HL-60/S4 (cell line): ENCODE data around the gene HP1BP3.

Source experiments
- in situ Hi-C: fragments of 300-500 bp; cut with MboI; formaldehyde crosslinking; loops from 2 replicates; pipeline ENCODE4 v1.14.3; 2022; ENCODE audit warnings: low sequenced_read_pairs

The HP1BP3 gene

DNA sequence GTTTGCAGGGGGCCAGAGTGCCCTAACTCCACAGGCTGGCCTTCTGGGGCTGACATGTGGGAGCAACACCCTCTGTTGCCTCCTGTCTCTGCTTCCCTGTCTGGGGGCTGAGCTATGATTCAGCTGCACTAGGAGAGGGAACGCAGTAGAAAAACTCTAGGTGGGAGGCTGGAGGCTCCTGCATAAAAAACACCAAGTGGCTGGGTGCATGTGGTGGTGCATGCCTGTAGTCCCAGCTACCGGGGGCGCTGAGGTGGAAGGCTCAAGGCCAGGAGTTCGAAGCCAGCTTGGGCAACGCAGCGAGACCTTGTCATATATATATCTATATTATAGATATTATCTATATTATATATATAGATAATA lies 74.9 kb downstream of the HP1BP3 start:
- in situ Hi-C loops: no loop called here

DNA sequence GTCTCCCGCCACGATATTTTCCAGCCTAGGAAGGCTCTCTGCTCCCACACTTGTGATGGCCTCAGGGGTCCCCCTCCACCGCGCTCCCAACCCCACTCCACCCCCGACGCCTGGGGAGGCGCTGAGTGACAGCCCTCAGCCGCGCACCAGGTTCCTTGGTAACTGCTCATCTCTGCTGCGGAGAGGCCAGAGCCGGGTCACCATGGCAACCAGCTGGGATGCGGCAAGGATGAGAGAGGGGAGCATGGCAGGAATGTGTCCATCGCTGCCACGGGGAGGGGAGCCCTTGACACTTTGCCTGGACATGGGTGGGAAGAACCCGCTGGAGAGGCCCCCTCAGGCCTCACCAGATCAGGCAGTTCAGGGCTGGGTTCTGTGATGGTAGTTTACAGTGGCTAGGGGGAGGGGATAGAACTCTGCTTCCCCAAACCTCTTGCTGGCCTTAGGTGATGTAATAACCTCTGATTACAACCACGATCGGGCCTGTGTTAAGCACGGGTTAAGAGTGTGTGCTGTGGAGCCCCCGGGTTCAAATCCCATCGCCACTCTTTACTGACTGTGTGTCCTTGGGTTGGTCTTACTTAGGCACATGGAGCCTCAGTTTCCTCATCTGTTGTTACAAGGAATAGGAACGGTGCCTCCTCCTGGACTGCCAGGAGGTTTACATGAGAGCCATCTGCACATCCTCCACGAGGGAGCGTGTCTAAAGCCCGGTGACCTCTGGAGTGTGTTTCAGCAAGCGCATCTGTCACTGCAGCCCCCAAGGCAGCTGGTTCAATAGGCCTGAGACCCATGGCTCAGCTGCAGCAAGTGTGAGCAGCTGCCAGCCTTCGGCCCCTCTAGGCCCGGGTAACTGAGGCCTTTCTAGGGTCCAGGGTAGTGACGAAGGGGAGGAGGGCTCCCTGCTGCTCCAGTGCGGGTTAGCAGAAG lies 75.6 kb downstream of the HP1BP3 start:
- in situ Hi-C loops: no loop called here

DNA sequence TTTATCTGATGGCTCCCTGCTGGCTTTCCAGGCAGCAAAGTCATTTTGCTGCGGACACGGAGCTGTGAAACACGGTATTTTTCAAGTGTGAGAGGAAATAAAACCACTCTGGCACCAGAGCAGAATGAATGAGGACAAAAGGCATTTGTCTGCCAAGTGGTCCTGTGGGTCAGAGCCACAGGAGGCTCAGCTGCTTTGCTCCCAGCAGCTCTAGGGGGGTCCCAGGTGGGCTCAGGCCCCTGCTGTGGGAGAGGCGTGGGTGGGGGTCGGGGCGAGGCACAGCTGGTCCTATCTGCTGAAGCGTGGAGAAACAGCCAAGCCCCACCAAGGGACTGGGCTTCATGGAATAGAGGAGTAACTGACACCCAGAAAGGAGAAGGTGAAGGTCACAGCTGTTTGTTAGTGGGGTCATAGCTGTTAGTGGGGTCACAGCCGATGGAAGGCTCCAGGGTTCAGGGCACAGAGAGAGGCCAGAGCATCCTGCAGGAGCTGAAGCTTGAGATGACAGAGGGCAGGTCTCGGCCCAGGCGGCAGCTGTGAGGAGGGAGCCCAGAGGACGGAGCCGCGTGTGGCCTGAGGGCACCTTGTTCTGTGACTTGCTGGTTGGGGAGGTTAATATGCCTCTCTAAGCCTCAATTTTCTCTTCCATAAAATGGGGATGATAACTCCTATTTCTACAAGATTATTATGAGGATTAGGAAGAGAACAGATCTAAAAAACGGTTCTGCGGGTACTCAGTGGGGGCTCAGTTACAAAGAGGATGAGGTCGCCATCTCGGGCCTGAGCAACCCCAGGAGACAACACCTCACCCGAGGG lies 76.4 kb downstream of the HP1BP3 start:
- in situ Hi-C loops: no loop called here

DNA sequence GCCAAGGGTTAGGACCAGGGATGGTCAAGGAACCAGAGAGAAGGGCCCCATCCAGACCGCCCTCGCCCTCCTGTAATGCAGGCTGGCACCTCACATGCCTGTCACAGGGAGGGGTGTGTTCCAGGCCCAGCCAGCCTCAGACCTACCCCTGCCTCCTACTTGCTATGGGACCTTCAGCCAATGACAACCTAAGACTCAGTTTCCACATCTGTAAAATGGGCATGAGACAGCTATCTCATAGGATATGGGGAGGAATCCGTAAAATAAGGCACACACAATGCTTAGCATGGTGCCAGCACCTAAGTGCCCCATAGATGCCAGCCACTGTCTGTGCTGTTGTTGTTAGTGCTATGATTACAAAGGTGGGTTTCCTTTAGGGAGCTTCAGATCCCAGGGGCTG lies 77.2 kb downstream of the HP1BP3 start:
- in situ Hi-C loops: no loop called here

DNA sequence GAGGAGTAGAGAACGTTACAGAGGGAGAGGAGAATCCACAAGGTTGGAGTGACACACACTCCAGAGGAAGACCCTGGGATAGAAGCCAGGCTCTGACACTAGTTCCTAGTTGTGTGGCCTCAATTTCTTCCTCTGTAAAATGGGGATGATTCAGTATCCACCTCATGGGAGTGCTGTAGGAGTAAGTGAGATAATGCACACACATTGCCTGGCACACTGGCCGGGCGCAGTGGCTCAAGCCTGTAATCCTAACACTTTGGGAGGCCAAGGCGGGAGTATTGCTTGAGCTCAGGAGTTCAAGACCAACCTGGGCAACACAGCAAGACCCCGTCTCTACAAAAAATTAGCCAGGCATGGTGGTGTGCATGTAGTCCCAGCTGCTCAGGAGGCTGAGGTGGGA lies 78.2 kb downstream of the HP1BP3 start:
- in situ Hi-C loops: no loop called here

DNA sequence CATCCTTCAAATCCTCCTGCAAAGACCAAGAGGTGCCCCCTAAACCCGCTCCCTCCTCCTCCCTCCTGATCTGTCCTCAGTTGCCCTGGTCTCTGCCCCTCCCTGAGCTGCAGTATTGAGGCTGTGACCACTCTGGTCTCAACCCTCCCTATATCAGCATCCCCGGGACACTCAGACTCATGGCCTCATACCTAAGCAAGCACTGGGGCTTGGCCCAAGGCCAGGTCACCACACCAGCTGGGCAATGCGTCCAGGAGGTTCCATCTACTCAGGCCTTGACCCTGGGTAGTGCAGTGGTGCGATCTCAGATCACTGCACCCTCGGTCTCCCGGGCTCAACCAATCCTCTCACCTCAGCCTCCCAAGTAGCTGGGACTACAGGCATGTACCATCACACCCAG lies 79.0 kb downstream of the HP1BP3 start:
- in situ Hi-C loops: no loop called here

DNA sequence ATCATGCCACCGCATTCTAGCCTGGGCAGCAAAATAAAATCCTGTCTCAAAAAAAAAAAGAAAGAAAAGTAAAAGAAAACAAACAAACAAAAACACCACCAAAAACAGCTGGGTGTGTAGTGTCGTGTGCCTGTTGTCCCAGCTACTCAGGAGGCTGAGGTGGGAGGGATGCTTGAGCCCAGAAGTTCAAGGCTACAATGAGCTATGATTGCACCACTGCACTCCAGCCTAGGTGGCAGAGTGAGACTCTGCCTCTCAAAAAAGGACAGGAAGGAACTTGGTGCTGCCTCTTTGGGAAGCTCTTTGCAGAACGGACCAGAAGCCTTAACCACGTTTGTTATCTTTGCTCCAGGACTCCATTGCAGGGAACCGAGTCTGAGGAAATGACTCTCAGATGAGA lies 80.3 kb downstream of the HP1BP3 start:
- in situ Hi-C loops: no loop called here

DNA sequence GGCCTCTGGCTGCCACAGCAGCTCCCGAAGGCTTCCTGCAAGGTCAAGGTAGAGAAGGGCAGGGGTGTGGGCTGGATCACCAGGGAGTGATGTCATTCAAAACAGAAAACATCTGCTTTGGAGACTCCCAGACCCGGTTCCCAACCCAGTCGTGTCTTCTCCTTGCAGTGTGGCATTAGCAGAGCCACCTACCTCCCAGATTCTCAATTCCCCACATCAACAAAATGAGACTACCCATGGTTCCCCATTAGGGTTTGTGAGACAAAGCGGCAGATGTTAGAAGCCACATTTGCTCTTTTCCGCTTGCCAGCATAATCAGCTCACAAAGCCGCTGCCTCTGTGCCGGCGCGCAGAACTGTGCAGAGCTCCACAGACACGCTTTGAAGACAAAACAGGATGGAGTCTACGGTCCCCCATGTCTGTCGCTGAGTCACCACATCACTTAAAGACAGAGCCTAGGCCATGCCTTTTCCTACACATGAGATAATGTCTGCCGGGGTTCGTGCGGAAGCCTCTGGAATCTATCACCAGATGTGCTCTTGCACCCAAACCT lies 81.8 kb downstream of the HP1BP3 start:
- in situ Hi-C loops: no loop called here

DNA sequence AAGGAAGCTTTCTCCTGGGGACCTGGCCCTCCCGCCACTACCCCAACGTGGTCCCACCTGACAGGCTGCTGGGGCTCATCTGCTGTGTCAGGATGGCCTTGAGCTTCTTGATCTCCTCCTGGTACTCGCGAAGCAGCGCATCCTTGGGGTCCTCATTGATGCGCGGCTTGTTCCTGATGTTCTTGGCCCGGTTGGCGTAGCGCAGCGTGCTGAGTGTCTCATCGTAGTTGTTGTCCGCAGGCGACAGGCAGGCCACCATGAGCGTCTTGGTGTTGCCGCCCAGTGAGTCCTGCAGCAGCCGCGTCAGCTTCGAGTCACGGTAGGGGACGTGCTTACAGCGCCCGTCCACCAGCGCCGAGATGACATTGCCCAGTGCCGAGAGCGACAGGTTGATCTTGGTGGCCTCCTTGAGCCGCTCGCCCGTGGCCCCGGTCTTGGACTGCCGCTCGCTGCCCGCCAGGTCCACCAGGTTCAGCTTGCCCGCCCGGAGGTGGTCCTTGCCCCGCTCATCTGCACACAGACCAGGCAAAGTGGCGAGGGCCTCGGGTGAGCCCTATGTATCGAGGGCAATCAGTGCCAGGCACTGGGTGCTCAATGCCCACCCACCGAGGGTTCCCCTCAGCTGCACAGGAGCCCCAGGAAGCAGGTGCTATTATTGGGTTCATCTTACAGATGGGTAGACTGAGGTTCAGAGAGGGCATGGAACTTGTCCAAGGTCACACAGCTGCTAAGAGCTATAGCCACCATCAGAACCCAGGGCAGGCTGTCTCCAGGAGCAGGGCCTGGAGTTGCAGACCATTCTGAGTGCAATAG lies 82.5 kb downstream of the HP1BP3 start:
- in situ Hi-C loops: no loop called here

DNA sequence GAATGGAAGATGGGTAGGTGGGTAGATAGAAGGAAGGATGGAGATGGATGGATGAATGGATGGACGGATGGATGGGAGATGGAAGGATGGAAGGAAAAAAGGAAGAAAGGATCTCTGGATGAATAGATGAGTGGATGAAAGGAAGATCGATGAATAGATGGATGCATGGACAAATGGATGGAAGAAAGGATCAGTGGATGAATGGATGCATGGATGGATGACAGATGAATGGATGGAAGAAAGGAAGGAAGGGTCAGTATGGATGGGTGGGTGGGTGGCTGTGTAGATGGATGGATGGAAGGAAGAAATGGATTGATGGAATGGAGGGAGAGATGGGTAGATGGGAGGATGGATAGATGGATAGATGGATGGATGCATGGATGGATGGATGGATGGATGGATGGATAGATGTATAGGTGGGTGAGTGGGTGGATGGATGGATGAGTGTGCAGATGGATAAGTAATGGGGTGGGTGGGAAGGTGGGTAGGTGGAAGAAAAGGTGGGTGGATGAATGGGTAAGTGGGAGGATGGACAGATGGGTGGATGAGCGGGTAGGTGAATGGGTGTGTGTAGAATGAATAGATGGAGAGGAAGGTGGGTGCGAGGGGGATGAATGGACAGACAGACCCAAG lies 83.9 kb downstream of the HP1BP3 start:
- in situ Hi-C loops: no loop called here

DNA sequence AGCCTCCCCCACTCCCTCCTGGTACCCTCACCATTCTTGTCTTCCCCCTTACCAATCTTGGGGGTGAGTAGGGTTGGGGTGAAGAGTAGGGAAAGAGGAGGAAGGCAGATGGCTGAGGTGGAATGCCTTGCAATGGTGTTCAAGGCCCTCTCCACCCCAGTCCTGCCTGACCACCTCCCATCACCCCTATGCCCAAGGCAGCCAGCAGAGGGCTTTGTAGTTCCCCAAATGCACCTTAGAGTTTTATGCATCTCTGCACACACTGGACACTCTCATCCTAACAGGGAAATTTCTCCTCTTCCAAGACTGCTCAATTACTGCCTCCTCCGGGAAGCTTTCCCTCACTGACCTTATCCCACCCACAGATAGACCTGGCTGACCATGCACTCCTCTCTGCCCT lies 84.7 kb downstream of the HP1BP3 start:
- in situ Hi-C loops: no loop called here

DNA sequence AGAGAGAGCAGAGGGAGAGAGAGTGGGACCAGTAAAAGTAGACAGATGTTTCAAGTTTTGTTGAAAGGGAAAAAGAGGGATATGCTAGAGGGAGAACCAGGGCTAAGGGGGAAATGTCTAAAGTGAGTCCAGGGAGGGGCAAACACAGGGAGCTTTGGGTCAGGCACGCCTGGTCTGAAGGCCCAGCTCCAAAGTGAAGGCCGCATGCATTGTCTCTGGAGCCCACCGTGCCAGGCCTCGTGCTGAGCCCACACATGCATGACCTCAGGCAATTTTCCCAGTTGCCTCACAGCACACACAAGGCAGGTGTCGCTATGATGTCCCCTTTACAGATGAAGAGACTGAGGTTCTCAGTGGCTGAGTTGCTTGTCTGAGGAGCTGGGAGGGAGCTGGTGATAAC lies 85.3 kb downstream of the HP1BP3 start:
- in situ Hi-C loops: no loop called here

DNA sequence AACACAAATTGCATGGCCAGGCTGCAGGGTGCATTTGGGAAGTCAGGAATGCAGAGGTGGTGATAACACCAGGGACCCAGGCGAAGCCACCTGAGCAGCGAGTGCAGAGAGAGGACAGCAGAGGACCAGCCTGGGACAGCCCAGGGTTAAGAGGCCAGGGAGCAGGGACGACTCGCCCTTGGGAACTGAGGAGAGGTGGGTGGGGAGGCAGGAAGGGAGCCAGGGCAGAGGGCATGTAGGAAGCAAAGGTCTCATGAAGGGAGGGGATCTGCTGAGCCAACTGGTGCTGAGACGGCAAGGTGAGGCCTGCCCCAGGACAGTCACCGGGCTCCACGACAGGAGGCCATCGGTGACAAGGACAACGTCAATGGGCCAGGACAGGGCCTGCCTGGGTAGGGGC lies 85.7 kb downstream of the HP1BP3 start:
- in situ Hi-C loops: no loop called here

DNA sequence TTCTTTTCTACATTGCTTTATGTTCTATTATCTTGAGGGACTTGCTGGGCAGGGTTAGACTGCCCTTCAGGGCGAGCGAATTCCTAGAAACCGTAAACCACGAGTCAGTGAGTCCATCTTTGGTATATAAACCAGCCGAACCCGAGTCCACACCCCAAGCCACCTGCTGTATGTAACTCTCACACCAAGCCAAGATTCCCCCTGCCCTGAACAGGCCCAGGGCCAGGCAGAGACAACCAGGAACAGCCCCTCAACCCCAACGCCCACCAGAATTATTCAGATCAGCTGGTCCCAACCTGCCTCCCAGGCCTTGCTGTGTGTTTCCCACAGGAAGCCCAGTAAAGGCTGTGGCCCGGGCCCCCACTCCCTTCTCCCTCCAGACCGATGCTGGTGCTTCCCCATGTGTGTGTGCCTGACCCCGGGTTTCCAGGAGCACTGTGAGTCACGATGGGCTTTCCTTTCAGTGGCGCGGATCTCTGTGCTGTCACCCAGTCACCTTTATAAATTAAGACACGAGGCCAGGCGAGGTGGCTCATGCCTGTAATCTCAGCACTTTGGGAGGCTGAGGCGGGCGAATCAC lies 86.4 kb downstream of the HP1BP3 start:
- in situ Hi-C loops: no loop called here

DNA sequence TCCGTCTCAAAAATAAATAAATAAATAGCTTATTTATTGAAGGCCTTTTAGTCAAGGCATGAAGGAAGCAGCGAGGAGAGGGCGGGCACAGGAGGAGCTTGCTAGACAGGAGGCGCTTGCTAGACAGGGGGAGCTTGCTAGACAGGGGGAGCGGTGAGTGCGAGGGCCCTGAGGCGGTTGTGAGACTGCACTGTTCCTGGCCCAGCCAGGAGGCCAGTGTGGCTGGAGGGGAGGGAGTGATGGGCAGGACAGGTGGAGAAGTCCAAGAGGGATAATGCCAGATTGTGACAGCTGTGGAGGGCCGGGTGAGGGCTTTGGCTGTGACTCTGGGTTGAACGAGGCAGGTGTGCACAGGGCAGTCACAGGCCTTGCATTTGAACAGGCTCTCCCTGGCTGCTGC lies 87.5 kb downstream of the HP1BP3 start:
- in situ Hi-C loops: loop anchor here (10.0 kb wide), 1 partner anchor 505 kb away; no protein-coding TSS in a partner anchor

DNA sequence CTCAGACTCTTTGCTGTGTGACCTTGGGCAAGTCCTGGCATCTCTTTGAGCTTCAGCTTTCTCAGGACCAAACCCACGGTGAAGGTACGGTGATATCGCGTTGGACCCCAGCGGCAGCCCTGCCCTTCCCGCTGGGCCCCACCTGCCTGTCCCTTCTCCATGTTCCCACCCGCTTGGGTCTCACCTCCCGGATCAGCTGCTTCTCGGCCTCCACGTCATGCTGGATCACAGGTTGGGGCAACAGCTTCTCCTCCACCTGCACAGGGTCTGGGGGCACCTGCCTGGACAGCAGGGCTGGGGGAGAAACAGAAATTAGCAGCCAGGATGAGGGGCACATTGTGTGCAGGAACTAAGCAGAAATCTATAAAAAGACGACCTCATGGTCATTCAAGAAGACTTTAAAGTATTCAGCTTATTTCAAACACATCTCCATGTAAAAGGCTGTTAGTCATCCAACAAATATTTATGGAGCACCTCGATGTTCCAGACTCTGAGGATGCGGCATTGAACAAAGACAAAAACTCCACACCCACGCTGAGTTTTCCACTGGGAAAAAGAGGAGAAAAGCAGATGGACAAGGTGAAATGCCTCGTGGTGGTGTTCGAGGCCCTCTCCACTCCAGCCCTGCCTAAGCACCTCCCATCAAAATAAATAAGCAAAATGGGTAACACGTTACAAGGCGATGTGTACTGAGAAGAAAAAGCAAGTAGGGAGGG lies 88.8 kb downstream of the HP1BP3 start:
- in situ Hi-C loops: loop anchor here (10.0 kb wide), 1 partner anchor 506 kb away; no protein-coding TSS in a partner anchor

DNA sequence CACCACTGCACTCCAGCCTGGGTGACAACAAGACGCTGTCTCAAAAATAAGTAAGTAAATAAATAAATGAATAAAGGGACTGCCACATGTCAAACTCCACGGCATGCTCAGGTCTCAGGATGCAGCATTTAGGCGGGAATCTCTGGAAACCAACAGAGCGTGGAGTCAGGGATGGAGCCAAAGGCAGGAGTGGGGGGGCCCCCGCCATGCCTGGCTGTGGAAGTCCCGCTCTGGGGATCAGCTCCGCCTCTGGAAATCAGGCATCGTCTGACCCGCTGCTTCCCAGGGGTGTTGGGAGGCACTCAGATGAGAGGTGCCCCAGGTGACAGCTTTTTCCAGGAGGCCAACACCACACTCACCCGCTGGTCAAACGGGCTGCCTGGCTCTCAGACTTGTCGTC lies 89.5 kb downstream of the HP1BP3 start:
- in situ Hi-C loops: loop anchor here (10.0 kb wide), 1 partner anchor 507 kb away; no protein-coding TSS in a partner anchor

DNA sequence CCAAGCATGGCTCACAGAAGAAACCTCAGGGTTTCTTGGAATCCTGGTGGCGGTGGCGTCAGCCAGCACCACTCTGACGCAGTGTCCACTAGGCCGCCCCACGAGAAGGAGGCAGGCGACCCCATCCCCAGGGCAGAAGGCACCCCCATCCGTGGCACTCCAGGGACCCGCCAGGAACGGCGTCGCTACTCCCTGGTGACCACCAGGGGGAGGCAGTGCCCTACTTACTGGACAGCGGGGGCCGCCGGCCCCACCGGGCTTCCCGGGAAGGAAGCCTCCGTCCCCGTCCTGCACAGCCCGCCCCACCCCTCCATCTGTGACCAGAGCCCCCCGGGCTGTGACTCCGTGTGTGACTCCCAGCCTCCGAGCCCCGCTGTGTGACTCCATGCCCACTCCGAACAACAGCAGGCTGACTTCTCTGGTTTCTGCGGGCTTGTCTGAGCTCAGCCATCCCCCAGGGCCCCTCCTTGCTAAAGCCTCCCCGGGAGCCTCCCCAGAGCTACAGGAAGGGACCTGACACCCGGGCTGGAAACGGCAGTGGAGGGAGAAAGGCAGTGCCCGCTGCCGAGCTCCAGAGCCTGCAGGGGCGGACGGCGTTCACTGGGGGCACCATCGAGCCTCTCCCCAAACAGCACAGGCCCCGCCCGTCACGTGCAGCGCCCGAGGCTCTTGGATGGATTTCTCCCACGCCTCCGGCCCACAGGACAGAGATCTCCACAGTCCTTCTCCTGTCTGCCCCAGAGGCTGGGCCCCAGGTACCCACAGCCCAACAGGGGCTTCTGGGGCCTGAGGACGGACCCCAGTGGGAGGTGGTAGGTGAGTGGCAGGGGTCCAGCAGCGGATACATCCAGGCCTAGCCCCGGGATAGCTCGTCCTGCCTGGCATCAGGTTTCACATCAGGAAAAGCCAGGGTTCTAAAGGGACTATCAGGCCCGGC lies 90.4 kb downstream of the HP1BP3 start:
- in situ Hi-C loops: loop anchor here (10.0 kb wide), 1 partner anchor 508 kb away; no protein-coding TSS in a partner anchor
